Lower lobe of right lung (tissue), 2 donors: Measurements from ENCODE around the gene EEF1E1. TPM values are rescaled to one million over a fixed set of nuclear protein-coding genes. Genes with fewer than 3 reads are reported as not detected.

Experiments
- ATAC-seq, 2 donors: fragments of 200-7000 bp; cut with Tn5 transposase; one replicate each; pipeline ENCODE4 v1.9.1; 2020 to 2022; ENCODE audit warnings: mild to moderate bottlenecking in 2 of 2, moderate library complexity in 2 of 2
- DNase-seq: peaks from one replicate; pipeline ENCODE4 v3.0.0-alpha.2; 2020
- H3K27ac ChIP-seq: fragments of 200-600 bp; one replicate; pipeline ENCODE4 v1.8.0; 2022
- H3K27me3 ChIP-seq: fragments of 200-600 bp; one replicate; pipeline ENCODE4 v1.8.0; 2022; ENCODE audit warnings: low read depth
- H3K36me3 ChIP-seq: fragments of 200-600 bp; one replicate; pipeline ENCODE4 v1.8.0; 2022; ENCODE audit warnings: mild to moderate bottlenecking
- H3K4me1 ChIP-seq: fragments of 200-600 bp; one replicate; pipeline ENCODE4 v1.8.0; 2022
- H3K4me3 ChIP-seq: fragments of 200-600 bp; one replicate; pipeline ENCODE4 v1.8.0; 2022; ENCODE audit warnings: mild to moderate bottlenecking
- H3K9me3 ChIP-seq: fragments of 200-600 bp; one replicate; pipeline ENCODE4 v1.8.0; 2022
- CTCF ChIP-seq: fragments of 200-600 bp; IDR thresholded peaks from one replicate; pipeline ENCODE4 v1.8.0; 2022; ENCODE audit warnings: antibody characterized with exemption, mild to moderate bottlenecking
- intact Hi-C: fragments of 100-400 bp; cut with DNase I; formaldehyde crosslinking; loops from one replicate; pipeline ENCODE4 v1.11.0; 2022
- total RNA-seq: library from RNA; stranded (reverse); fragmentation: NEBNext Ultra II Directional; extraction: Animal tissue kit (Norgen Biotek cat#: 25700); gene quantifications from one replicate; pipeline ENCODE4 v1.2.1, GENCODE V29; 2021
- donor health status: DM: no; HTN: yes; CAD: no; lungs with severe emphysema.

EEF1E1 gene
- total RNA-seq, 1 donor from 2014 or later = 16.7 TPM

- Histone ChIP-seq H3K4me3 (no peak overlapping the region), H3K36me3 (peaks cover 40% of the 10 kb centered on the region), H3K27ac (no peak overlapping the region), H3K9me3 (no peaks in the 10 kb centered on the region), H3K27me3 (no peaks in the 10 kb centered on the region), H3K4me1 (peaks cover 15% of the 10 kb centered on the region)
- no peak for DNase-seq
- intact Hi-C loops = no loop called here
- no peak for ATAC-seq
- TF ChIP-seq CTCF = no peak
These were observed 14.2 kb downstream of the EEF1E1 start for GRCh38 chr6:8087870-8088754.

- Histone ChIP-seq H3K27ac (no peak overlapping the region), H3K4me3 (no peak overlapping the region), H3K9me3 (no peaks in the 10 kb centered on the region), H3K4me1 (peaks cover 24% of the 10 kb centered on the region), H3K27me3 (no peaks in the 10 kb centered on the region), H3K36me3 (peaks cover 35% of the 10 kb centered on the region)
- DNase-seq (no peak), ATAC-seq (no peak)
- intact Hi-C loops = no loop called here
- no peak for TF ChIP-seq CTCF
These were observed 15.5 kb downstream of the EEF1E1 start for GRCh38 chr6:8086755-8087306.

- ATAC-seq (peak; percentile 82 to 86), DNase-seq (no peak)
- Histone ChIP-seq H3K4me3 (no peak overlapping the region), H3K9me3 (no peaks in the 10 kb centered on the region), H3K27ac (no peak overlapping the region), H3K27me3 (no peaks in the 10 kb centered on the region), H3K4me1 (peaks cover 30% of the 10 kb centered on the region), H3K36me3 (peaks cover 28% of the 10 kb centered on the region)
- intact Hi-C loops = no loop called here
- no peak for TF ChIP-seq CTCF
These were observed 17.3 kb downstream of the EEF1E1 start for GRCh38 chr6:8085053-8085511.

DNA sequence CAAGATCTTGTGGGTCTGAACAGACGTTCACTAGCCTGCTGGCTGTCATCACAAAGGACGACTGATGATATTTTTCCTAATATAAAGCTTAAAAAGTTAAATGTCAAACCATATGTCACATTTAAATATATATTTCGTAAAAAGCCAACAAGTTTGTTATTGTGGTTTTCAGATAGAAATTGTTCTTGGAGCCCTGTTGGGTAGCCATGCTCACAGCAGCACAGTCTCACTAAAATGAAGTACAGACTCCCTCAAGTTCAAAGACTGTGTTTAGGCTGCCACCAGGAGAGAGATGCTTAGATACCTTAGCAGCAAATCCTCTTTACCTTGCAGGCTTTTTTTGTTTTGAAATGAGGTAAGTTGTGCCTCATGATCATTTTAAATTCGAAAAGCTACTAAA is 17.8 kb downstream of the EEF1E1 start:
- Histone ChIP-seq H3K4me1 (peaks cover 32% of the 10 kb centered on the region), H3K27me3 (no peaks in the 10 kb centered on the region), H3K9me3 (no peaks in the 10 kb centered on the region), H3K4me3 (no peak overlapping the region), H3K27ac (no peak overlapping the region), H3K36me3 (peaks cover 23% of the 10 kb centered on the region)
- DNase-seq (no peak), ATAC-seq (no peak)
- intact Hi-C loops = no loop called here
- TF ChIP-seq CTCF = no peak

DNA sequence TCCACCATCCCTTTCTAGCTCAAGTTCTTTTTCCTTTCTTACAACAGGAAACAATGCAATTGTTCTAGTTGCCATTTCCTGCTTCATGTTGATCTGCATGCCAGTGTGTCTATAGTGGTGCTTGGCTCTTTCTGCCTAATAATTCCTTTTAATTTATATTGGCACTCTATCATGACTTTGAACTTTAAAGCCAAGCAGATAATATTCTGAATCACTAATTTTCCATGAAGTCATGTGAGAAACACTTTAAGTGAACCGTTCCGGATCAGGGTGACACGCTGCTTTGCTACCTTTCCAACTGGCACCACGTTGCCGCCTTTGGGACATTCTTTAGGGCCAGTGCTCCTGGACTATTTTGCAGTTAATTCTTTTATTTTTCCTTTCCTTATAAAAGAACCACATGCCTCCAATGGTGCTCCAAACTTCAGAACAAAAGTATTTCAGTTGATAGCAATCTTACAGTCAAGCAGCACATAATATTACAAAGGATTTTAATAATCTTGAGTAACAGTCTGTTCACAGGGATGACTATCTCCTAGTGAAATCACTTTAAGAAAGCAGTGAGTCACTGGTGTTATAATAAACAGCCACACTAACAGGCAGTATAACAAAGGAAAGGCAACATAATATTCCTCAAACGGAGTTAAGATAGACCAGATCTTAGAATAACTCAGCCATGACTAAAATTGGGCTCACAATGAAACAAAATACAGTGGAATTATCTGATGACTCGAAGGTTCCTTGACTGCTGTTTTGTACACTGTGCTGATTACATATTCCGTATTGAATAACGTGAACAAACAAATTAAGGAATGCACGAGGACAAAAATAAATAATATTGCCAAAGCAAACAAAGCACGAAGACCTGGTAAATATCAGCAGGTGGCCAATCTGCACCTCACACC is 19.1 kb downstream of the EEF1E1 start:
- ATAC-seq (peak; percentile 38 to 50), DNase-seq (no peak)
- no peak overlapping the region for H3K4me3 ChIP-seq
- H3K27me3 ChIP-seq = no peaks in the 10 kb centered on the region
- H3K36me3 ChIP-seq = peaks cover 9% of the 10 kb centered on the region
- H3K4me1 ChIP-seq = peaks cover 32% of the 10 kb centered on the region
- H3K27ac ChIP-seq = peak overlapping the region; percentile 50
- TF ChIP-seq CTCF = no peak
- H3K9me3 ChIP-seq = no peaks in the 10 kb centered on the region
- intact Hi-C loops = no loop called here
